Adipocyte (in vitro differentiated cells): Measurements from ENCODE around the gene BLVRA.

Experiments used
- DNase-seq: peaks from one replicate; pipeline ENCODE4 v3.0.0-alpha.2; 2015; ENCODE audit warnings: low read depth
- H3K27me3 ChIP-seq: replicated peaks from 2 replicates; pipeline ENCODE4 v1.7.0; 2013; ENCODE audit warnings: mild to moderate bottlenecking, low read length, moderate library complexity; ENCODE audit not compliant: control insufficient read depth, insufficient read depth
- H3K36me3 ChIP-seq: 2 replicates; pipeline ENCODE4 v1.7.0; 2013; ENCODE audit warnings: low read length, mild to moderate bottlenecking, moderate library complexity; ENCODE audit not compliant: control insufficient read depth, insufficient read depth, severe bottlenecking
- H3K4me1 ChIP-seq: 2 replicates; pipeline ENCODE4 v1.7.0; 2013; ENCODE audit warnings: mild to moderate bottlenecking, low read length, moderate library complexity; ENCODE audit not compliant: control insufficient read depth, insufficient read depth
- H3K4me3 ChIP-seq: 2 replicates; pipeline ENCODE4 v1.7.0; 2013; ENCODE audit warnings: mild to moderate bottlenecking, low read length, moderate library complexity
- H3K9ac ChIP-seq: 2 replicates; pipeline ENCODE4 v1.7.0; 2013; ENCODE audit warnings: mild to moderate bottlenecking, low read length, moderate library complexity
- H3K9me3 ChIP-seq: 2 replicates; pipeline ENCODE4 v1.7.0; 2013; ENCODE audit warnings: mild to moderate bottlenecking, low read length, moderate library complexity; ENCODE audit not compliant: control insufficient read depth

The BLVRA gene

GRCh38 chr7:43763183-43763582 is 4.7 kb downstream of the BLVRA start:
- no peak overlapping the region for H3K9ac ChIP-seq
- peaks cover 23% of the 10 kb centered on the region for H3K4me1 ChIP-seq
- no peaks in the 10 kb centered on the region for H3K36me3 ChIP-seq
- H3K27me3 ChIP-seq = no peaks in the 10 kb centered on the region
- H3K9me3 ChIP-seq = no peaks in the 10 kb centered on the region
- DNase-seq = no peak
- H3K4me3 ChIP-seq = no peak overlapping the region

- Histone ChIP-seq H3K4me1 (peaks cover 23% of the 10 kb centered on the region), H3K9me3 (no peaks in the 10 kb centered on the region), H3K9ac (no peak overlapping the region), H3K27me3 (no peaks in the 10 kb centered on the region), H3K4me3 (no peak overlapping the region), H3K36me3 (no peaks in the 10 kb centered on the region)
- DNase-seq = no peak
Measured at GRCh38 chr7:43764039-43764761, 5.7 kb downstream of the BLVRA start.

GRCh38 chr7:43764807-43765491 is 6.5 kb downstream of the BLVRA start:
- peaks cover 18% of the 10 kb centered on the region for H3K4me1 ChIP-seq
- peak; percentile 55 for DNase-seq
- H3K4me3 ChIP-seq = no peak overlapping the region
- no peak overlapping the region for H3K9ac ChIP-seq
- no peaks in the 10 kb centered on the region for H3K9me3 ChIP-seq
- H3K36me3 ChIP-seq = no peaks in the 10 kb centered on the region
- no peaks in the 10 kb centered on the region for H3K27me3 ChIP-seq

GRCh38 chr7:43766564-43766963 is 8.1 kb downstream of the BLVRA start:
- Histone ChIP-seq H3K4me3 (no peak overlapping the region), H3K36me3 (peaks cover under 1% of the 10 kb centered on the region), H3K27me3 (no peaks in the 10 kb centered on the region), H3K4me1 (peaks cover 18% of the 10 kb centered on the region), H3K9ac (no peak overlapping the region), H3K9me3 (no peaks in the 10 kb centered on the region)
- DNase-seq = no peak

- Histone ChIP-seq H3K9ac (no peak overlapping the region), H3K4me3 (no peak overlapping the region), H3K36me3 (peaks cover 8% of the 10 kb centered on the region), H3K27me3 (no peaks in the 10 kb centered on the region), H3K9me3 (no peaks in the 10 kb centered on the region), H3K4me1 (peaks cover 12% of the 10 kb centered on the region)
- no peak for DNase-seq
Measured at GRCh38 chr7:43767311-43767710, 8.8 kb downstream of the BLVRA start.

- H3K4me3 ChIP-seq = no peak overlapping the region
- H3K4me1 ChIP-seq = peaks cover 11% of the 10 kb centered on the region
- DNase-seq = no peak
- peaks cover 13% of the 10 kb centered on the region for H3K36me3 ChIP-seq
- H3K9ac ChIP-seq = no peak overlapping the region
- H3K9me3 ChIP-seq = no peaks in the 10 kb centered on the region
- H3K27me3 ChIP-seq = no peaks in the 10 kb centered on the region
Measured at GRCh38 chr7:43768201-43768886, 9.9 kb downstream of the BLVRA start.

GRCh38 chr7:43768887-43769272 is 10.4 kb downstream of the BLVRA start:
- Histone ChIP-seq H3K9me3 (no peaks in the 10 kb centered on the region), H3K9ac (no peak overlapping the region), H3K4me1 (peaks cover 11% of the 10 kb centered on the region), H3K4me3 (no peak overlapping the region), H3K36me3 (peaks cover 13% of the 10 kb centered on the region), H3K27me3 (no peaks in the 10 kb centered on the region)
- no peak for DNase-seq

- H3K9ac ChIP-seq = no peak overlapping the region
- H3K36me3 ChIP-seq = peaks cover 13% of the 10 kb centered on the region
- peaks cover 8% of the 10 kb centered on the region for H3K4me1 ChIP-seq
- no peak for DNase-seq
- H3K9me3 ChIP-seq = no peaks in the 10 kb centered on the region
- no peak overlapping the region for H3K4me3 ChIP-seq
- no peaks in the 10 kb centered on the region for H3K27me3 ChIP-seq
Measured at GRCh38 chr7:43769281-43769680, 10.8 kb downstream of the BLVRA start.

- DNase-seq = no peak
- Histone ChIP-seq H3K27me3 (no peaks in the 10 kb centered on the region), H3K4me3 (no peak overlapping the region), H3K9me3 (no peaks in the 10 kb centered on the region), H3K36me3 (peaks cover 13% of the 10 kb centered on the region), H3K9ac (no peak overlapping the region), H3K4me1 (peaks cover 1% of the 10 kb centered on the region)
Measured at GRCh38 chr7:43769791-43770465, 11.4 kb downstream of the BLVRA start.

GRCh38 chr7:43771128-43771527 is 12.6 kb downstream of the BLVRA start:
- Histone ChIP-seq H3K27me3 (no peaks in the 10 kb centered on the region), H3K4me1 (no peaks in the 10 kb centered on the region), H3K36me3 (peaks cover 13% of the 10 kb centered on the region), H3K9me3 (no peaks in the 10 kb centered on the region), H3K9ac (no peak overlapping the region), H3K4me3 (no peak overlapping the region)
- DNase-seq = no peak

- Histone ChIP-seq H3K36me3 (peaks cover 13% of the 10 kb centered on the region), H3K4me3 (no peak overlapping the region), H3K4me1 (no peaks in the 10 kb centered on the region), H3K9ac (no peak overlapping the region), H3K9me3 (no peaks in the 10 kb centered on the region), H3K27me3 (no peaks in the 10 kb centered on the region)
- no peak for DNase-seq
Measured at GRCh38 chr7:43771573-43771972, 13.1 kb downstream of the BLVRA start.
